Suprapubic skin (tissue), 4 donors: ENCODE measurements around the gene SLC66A2. TPM values are rescaled to one million over a fixed set of nuclear protein-coding genes. Genes with fewer than 3 reads are reported as not detected.

Experiments
- DNase-seq, 2 donors: peaks; one replicate each; pipeline ENCODE4 v3.0.0-alpha.2; 2019; ENCODE audit warnings: low spot score in 2 of 2
- H3K27ac ChIP-seq: fragments of 200-600 bp; sonication (generic); one replicate; pipeline ENCODE4 v1.5.1; 2019
- H3K27me3 ChIP-seq: fragments of 200-600 bp; sonication (generic); one replicate; pipeline ENCODE4 v1.5.1; 2019
- H3K36me3 ChIP-seq: fragments of 200-600 bp; sonication (generic); one replicate; pipeline ENCODE4 v1.5.1; 2019
- H3K4me1 ChIP-seq: fragments of 200-600 bp; sonication (generic); one replicate; pipeline ENCODE4 v1.5.1; 2019
- H3K4me3 ChIP-seq: fragments of 200-600 bp; sonication (generic); one replicate; pipeline ENCODE4 v1.5.1; 2019; ENCODE audit warnings: mild to moderate bottlenecking
- H3K9me3 ChIP-seq: fragments of 200-600 bp; sonication (generic); one replicate; pipeline ENCODE4 v1.5.1; 2019
- EP300 ChIP-seq: sonication (generic); formaldehyde crosslinking; IDR thresholded peaks from one replicate; pipeline ENCODE4 v1.6.1; 2017; ENCODE audit warnings: antibody characterized with exemption
- POLR2A ChIP-seq, 2 donors: fragments of 450-650 bp; IDR thresholded peaks; one replicate each; pipeline ENCODE4 v1.6.1; 2017; ENCODE audit warnings: antibody characterized with exemption in 2 of 2, mild to moderate bottlenecking in 2 of 2, moderate library complexity in 2 of 2
- POLR2AphosphoS5 ChIP-seq, 3 donors: sonication (generic); formaldehyde crosslinking; IDR thresholded peaks; one replicate each; pipeline ENCODE4 v1.6.1; 2017; ENCODE audit warnings: antibody characterized with exemption in 3 of 3
- WGBS: methylation state at CpG from one replicate; pipeline ENCODE4 v1.1.5; 2018; 5-methylcytosine and 5-hydroxymethylcytosine counted together
- total RNA-seq, 4 donors: library from RNA; depleted of rRNA; stranded (reverse); fragments of >200 nt; gene quantifications; one replicate each; pipeline ENCODE4 v1.1.0, GENCODE V29; 2016
- TF ChIP-seq, protein P1 (sequence below), 2 donors: fragments of 200-600 bp in 1 of 2; fragments of 450-650 bp in 1 of 2; sonication (generic) in 1 of 2; IDR thresholded peaks; one replicate each; pipeline ENCODE4 v1.5.1; 2016 to 2019; ENCODE audit warnings: antibody characterized with exemption in 2 of 2, mild to moderate bottlenecking in 1 of 2, moderate library complexity in 1 of 2

The SLC66A2 gene
- total RNA-seq, 4 donors from 2014 or later = 53.4 to 84.7 (median 79.3) TPM

DNA sequence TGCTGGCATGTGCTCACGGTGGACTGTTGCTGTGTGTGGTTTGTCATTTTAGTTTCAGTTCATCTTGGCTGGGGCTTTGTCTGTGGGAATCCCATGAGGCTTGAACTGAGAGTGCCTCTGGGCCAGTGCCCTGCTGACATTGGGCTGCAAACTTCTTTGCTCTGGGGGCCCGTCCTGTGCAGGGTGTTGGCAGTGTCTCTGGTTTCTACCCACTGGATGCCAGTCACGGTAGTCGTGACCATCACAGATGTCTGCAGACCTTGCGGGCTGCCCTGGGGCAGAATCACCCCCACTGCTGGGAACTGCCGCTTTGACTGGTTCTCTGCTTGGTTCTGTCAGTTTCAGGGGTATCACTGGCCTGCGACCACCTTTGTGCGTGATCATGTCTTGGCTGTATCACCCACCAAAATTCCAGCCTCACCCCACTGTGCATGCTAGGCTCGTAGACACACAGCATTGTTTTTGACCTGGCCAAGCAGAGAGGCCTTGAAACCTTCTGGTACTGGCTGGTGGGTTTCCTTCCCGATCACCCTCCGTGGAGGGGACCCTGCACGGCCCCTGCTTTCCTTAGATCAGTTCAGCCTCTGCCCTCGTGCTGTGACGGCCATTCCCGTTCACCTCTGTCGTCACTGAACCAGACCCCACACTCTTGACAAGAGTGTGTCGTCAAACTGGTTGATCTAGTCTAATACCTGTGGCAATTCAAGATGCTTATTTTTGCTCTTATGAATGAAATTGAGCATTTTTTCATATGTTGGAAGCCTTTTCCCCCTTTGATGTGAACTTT is 96.1 kb downstream of the SLC66A2 start:
- 65% methylated on average over 17 of the region's 17 CpGs for WGBS
- H3K9me3 ChIP-seq = no peaks in the 10 kb centered on the region
- H3K4me1 ChIP-seq = peaks cover 15% of the 10 kb centered on the region
- no peak overlapping the region for H3K27ac ChIP-seq
- no peak overlapping the region for H3K4me3 ChIP-seq
- H3K36me3 ChIP-seq = no peaks in the 10 kb centered on the region
- DNase-seq = no peak
- no peak for TF ChIP-seq POLR2AphosphoS5 (IDR thresholded peaks at IDR 0.05)
- no peak for TF ChIP-seq EP300
- TF ChIP-seq, protein P1, sequence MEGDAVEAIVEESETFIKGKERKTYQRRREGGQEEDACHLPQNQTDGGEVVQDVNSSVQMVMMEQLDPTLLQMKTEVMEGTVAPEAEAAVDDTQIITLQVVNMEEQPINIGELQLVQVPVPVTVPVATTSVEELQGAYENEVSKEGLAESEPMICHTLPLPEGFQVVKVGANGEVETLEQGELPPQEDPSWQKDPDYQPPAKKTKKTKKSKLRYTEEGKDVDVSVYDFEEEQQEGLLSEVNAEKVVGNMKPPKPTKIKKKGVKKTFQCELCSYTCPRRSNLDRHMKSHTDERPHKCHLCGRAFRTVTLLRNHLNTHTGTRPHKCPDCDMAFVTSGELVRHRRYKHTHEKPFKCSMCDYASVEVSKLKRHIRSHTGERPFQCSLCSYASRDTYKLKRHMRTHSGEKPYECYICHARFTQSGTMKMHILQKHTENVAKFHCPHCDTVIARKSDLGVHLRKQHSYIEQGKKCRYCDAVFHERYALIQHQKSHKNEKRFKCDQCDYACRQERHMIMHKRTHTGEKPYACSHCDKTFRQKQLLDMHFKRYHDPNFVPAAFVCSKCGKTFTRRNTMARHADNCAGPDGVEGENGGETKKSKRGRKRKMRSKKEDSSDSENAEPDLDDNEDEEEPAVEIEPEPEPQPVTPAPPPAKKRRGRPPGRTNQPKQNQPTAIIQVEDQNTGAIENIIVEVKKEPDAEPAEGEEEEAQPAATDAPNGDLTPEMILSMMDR (IDR thresholded peaks at IDR 0.05) = no peak
- TF ChIP-seq POLR2A (IDR thresholded peaks at IDR 0.05) = no peak
- peaks cover 6% of the 10 kb centered on the region for H3K27me3 ChIP-seq

DNA sequence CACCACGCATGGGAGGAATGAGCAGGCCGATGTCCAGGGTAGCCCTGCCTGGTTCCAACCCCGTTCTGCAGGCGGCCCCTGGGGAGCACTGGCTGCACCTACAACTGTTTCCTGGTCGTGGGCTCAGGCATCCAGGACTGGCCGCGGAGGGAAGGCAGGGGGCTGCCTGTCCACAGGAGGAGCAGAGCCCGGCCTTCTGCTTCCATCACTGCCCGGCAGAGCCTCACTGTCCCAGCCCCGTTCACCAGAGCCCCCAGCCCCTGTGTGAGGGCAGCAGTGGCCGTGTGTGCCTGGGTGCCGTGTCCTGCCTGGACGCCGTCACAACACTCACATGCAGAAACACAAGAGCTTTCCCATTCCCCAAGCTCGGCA is 97.5 kb downstream of the SLC66A2 start:
- Histone ChIP-seq H3K4me3 (no peak overlapping the region), H3K27me3 (peaks cover 6% of the 10 kb centered on the region), H3K27ac (no peak overlapping the region), H3K36me3 (no peaks in the 10 kb centered on the region), H3K9me3 (no peaks in the 10 kb centered on the region), H3K4me1 (peaks cover 15% of the 10 kb centered on the region)
- TF ChIP-seq POLR2A (IDR thresholded peaks at IDR 0.05) = no peak
- TF ChIP-seq, protein P1 (IDR thresholded peaks at IDR 0.05) = no peak
- TF ChIP-seq EP300 = no peak
- no peak for TF ChIP-seq POLR2AphosphoS5 (IDR thresholded peaks at IDR 0.05)
- peak in 1 of 2 donors; percentile 65 for DNase-seq
- 88% methylated on average over 9 of the region's 15 CpGs for WGBS

DNA sequence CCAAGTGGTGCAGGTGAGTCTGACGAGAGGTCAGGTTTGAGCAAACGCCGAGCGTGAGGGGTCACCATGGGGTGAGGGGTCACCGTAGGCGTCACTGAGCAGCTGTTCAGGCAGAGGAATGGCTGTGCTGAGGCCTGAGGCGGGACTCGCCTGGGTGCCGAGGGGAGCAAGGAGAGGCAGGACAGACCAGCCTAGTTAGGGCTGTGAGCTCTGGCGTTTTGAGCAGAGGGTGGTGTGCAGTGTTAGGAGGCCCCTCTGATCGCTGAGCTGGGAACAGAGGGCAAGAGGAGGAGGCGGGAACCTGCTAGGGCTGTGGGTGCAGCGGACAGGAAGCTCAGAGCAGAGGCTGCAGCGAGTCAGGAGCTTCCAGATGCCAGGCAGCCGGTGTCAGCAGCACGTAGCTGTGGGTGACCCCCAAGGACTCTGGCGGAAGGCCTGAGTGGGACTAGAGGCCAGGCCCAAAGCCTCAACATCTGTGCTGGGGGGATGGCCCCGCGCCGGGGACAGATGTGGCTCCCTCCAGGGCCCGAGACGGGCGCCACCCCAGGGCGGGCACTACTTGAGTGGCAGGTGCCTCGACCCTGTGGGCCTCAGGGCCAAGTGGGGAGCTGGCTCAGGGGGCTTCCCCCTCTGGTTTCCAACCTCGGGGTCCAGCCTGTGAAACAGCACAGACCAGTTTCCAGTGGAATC is 98.0 kb downstream of the SLC66A2 start:
- TF ChIP-seq, protein P1 (IDR thresholded peaks at IDR 0.05) = no peak
- Histone ChIP-seq H3K27ac (no peak overlapping the region), H3K27me3 (peaks cover 6% of the 10 kb centered on the region), H3K4me1 (peaks cover 15% of the 10 kb centered on the region), H3K36me3 (no peaks in the 10 kb centered on the region), H3K4me3 (no peak overlapping the region), H3K9me3 (no peaks in the 10 kb centered on the region)
- DNase-seq = peak in 1 of 2 donors; percentile 50
- WGBS = 66% methylated on average over 14 of the region's 26 CpGs

DNA sequence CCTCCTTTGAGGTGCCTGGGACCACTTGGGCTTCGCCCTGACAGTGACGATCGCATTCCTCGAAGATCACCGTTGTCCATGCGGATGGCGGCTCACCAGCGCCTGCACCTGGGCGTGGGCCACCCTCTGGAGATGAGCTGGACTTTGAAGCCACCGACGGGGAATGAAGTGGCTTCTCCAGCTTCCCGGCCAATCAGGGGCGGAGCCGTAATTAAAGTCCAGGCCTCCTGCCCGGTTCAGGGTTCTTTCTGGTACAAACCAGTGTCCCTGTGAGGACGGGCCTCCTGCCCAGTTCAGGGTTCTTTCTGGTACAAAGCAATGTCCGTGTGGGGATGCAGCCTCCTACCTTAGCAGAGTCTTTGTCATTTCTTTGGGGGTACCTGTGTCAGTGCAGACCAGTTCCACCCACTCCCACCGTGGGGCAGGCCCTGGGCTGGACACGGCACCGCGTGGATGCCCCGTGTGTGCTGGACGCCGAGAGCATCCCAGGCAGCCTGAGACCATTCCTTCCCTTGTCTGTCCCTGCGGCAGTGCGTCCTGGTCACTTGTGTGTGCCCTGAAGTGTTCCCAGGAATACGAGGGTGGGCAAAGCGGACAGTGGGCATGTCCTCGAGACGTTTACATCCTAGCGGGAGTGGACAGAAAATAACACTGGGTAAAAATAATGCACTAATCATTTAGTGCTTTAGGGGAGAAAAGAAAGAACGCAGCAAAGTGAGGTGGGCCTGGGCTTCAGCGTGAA is 98.7 kb downstream of the SLC66A2 start:
- no peaks in the 10 kb centered on the region for H3K36me3 ChIP-seq
- H3K4me3 ChIP-seq = no peak overlapping the region
- TF ChIP-seq POLR2A (IDR thresholded peaks at IDR 0.05) (no peak), EP300 (no peak), POLR2AphosphoS5 (IDR thresholded peaks at IDR 0.05) (no peak)
- TF ChIP-seq, protein P1 (IDR thresholded peaks at IDR 0.05) = no peak
- WGBS = 92% methylated on average over 31 of the region's 33 CpGs
- no peak for DNase-seq
- H3K9me3 ChIP-seq = no peaks in the 10 kb centered on the region
- peaks cover 6% of the 10 kb centered on the region for H3K27me3 ChIP-seq
- no peak overlapping the region for H3K27ac ChIP-seq
- H3K4me1 ChIP-seq = peaks cover 15% of the 10 kb centered on the region

Other genes with a start within 250 kb of the SLC66A2 start
- not detected for gene KCNG2, start 153.7 kb downstream of the SLC66A2 start, total RNA-seq
- 10 to 100 TPM; 25.0 to 45.7 (median 41.5) TPM for gene HSBP1L1, start 13.0 kb upstream of the SLC66A2 start, total RNA-seq
- 10 to 100 TPM; 20.6 to 35.0 (median 24.6) TPM for gene TXNL4A, start 36.9 kb upstream of the SLC66A2 start, total RNA-seq
- 10 to 100 TPM; 40.5 to 66.1 (median 47.8) TPM for gene RBFA, start 82.8 kb upstream of the SLC66A2 start, total RNA-seq
- gene ADNP2, start 157.6 kb upstream of the SLC66A2 start, total RNA-seq = 10 to 100 TPM; 24.7 to 39.3 (median 32.7) TPM